OCI-LY3 (cell line): ENCODE results near the gene SRC.

ENCODE experiments used
- CTCF ChIP-seq: fragments of 200-600, 300-600 bp; sonication (generic); IDR thresholded peaks from 2 replicates; pipeline ENCODE4 v1.5.1; 2014; ENCODE audit warnings: antibody characterized with exemption, low read length, low read depth
- EZH2phosphoT487 ChIP-seq: fragments of 200-600 bp; shearing (Covaris generic); IDR thresholded peaks from 2 replicates; pipeline ENCODE4 v1.6.1; 2018; ENCODE audit warnings: antibody characterized with exemption, mixed run types, low read depth

DNA sequence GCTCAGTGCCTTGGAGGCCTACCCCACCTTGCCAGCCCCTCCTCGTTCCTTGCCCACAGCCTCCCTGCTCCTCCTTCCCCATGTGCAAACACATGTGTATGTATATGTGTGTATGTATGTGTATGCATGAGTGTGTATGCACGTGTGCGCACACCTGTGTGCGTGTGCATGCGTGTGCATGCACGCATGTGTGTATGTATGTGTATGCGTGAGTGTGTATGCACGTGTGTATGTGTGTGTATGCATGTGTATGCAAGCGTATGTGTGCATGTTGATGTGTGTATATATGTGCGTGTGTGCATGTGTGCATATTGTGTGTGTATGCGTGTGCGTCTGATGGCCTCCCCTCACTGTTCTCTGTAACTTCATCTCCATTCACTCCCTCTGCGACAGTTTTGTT, 74.7 kb downstream of the SRC start:
- TF ChIP-seq CTCF (no peak), EZH2phosphoT487 (no peak)
